Renal cortical epithelial cell (primary cell): ENCODE data around the gene ARAP2. TPM values are rescaled to one million over a fixed set of nuclear protein-coding genes. Genes with fewer than 3 reads are reported as not detected.

ENCODE experiments used
- DNase-seq: peaks from one replicate; pipeline ENCODE4 v3.0.0-alpha.2; 2011; ENCODE audit warnings: low read depth
- total RNA-seq: library from RNA; depleted of rRNA; stranded (reverse); fragments of >200 nt; gene quantifications from 2 replicates; pipeline ENCODE4 v1.2.3, GENCODE V29; 2014

The ARAP2 gene
- 27.3 and 31.6 TPM in 2 replicates for total RNA-seq

- peak; percentile 60 for DNase-seq
These were observed at the start of gene ARAP2 for GRCh38 chr4:36244257-36245082. TSS of gene ARAP2 (minus strand) at chr4:36244514. CDS start at chr4:36229486, 15,028 bp downstream.

- DNase-seq = peak; percentile 73
These were observed 48.4 kb upstream of the ARAP2 start for GRCh38 chr4:36292556-36293188.

- peak; percentile 65 for DNase-seq
These were observed 46.3 kb upstream of the ARAP2 start for GRCh38 chr4:36290641-36291040.

- peak; percentile 73 for DNase-seq
These were observed 44.6 kb upstream of the ARAP2 start for GRCh38 chr4:36288731-36289426.

- DNase-seq = no peak
These were observed 42.2 kb upstream of the ARAP2 start for GRCh38 chr4:36286481-36286871.

GRCh38 chr4:36285784-36286480 lies 41.6 kb upstream of the ARAP2 start:
- peak; percentile 82 for DNase-seq

GRCh38 chr4:36283912-36284465 lies 39.7 kb upstream of the ARAP2 start:
- DNase-seq = no peak

- DNase-seq = no peak
These were observed 38.3 kb upstream of the ARAP2 start for GRCh38 chr4:36282503-36283030.

GRCh38 chr4:36281384-36282106 lies 37.2 kb upstream of the ARAP2 start, which contains the start of gene DTHD1:
TSS of gene DTHD1 (plus strand) at chr4:36281616. CDS start at chr4:36281759, 143 bp downstream.
- peak; percentile 66 for DNase-seq

- peak; percentile 30 for DNase-seq
These were observed 36.2 kb upstream of the ARAP2 start for GRCh38 chr4:36280555-36280954.

GRCh38 chr4:36278789-36279188 lies 34.5 kb upstream of the ARAP2 start:
- no peak for DNase-seq

GRCh38 chr4:36277533-36277932 lies 33.2 kb upstream of the ARAP2 start:
- no peak for DNase-seq

- peak; percentile 35 for DNase-seq
These were observed 29.8 kb upstream of the ARAP2 start for GRCh38 chr4:36274158-36274557.

GRCh38 chr4:36273276-36273675 lies 29.0 kb upstream of the ARAP2 start:
- DNase-seq = peak; percentile 30

- DNase-seq = no peak
These were observed 25.3 kb upstream of the ARAP2 start for GRCh38 chr4:36269533-36270173.

GRCh38 chr4:36269101-36269500 lies 24.8 kb upstream of the ARAP2 start:
- DNase-seq = no peak

GRCh38 chr4:36267486-36268268 lies 23.4 kb upstream of the ARAP2 start:
- DNase-seq = no peak

GRCh38 chr4:36264207-36264826 lies 20.0 kb upstream of the ARAP2 start:
- no peak for DNase-seq

GRCh38 chr4:36260731-36261130 lies 16.4 kb upstream of the ARAP2 start:
- no peak for DNase-seq
